Measurements from ENCODE around the gene WDFY2. TPM values are rescaled to one million over a fixed set of nuclear protein-coding genes. Genes with fewer than 3 reads are reported as not detected.

WDFY2 gene
- total and polyA plus RNA-seq, 10 of the 15 experiments (the other 5 are each of a cell fraction or from before 2014, with no cell fraction given): 2.1 to 13.0 (median 8.1) TPM

GRCh38 chr13:51644654-51645053 is 60.4 kb downstream of the WDFY2 start:
- no peak for FAIRE-seq
- DNase-seq (ENCODE audit: low read depth, low spot score): no peak
- TF ChIP-seq SIX5 (IDR thresholded peaks at IDR 0.05; ENCODE audit: low read depth, low read length, severe bottlenecking) (no peak), SMC3 (IDR thresholded peaks at IDR 0.05; ENCODE audit: borderline replicate concordance, low read length) (no peak), ZZZ3 (IDR thresholded peaks at IDR 0.05; ENCODE audit: control insufficient read depth, insufficient read length, low read depth) (no peak), PKNOX1 (IDR thresholded peaks at IDR 0.05) (0 out of 2 replicates have a peak, but pooled peaks have one; percentile 48)
- TF ChIP-seq, protein P1, sequence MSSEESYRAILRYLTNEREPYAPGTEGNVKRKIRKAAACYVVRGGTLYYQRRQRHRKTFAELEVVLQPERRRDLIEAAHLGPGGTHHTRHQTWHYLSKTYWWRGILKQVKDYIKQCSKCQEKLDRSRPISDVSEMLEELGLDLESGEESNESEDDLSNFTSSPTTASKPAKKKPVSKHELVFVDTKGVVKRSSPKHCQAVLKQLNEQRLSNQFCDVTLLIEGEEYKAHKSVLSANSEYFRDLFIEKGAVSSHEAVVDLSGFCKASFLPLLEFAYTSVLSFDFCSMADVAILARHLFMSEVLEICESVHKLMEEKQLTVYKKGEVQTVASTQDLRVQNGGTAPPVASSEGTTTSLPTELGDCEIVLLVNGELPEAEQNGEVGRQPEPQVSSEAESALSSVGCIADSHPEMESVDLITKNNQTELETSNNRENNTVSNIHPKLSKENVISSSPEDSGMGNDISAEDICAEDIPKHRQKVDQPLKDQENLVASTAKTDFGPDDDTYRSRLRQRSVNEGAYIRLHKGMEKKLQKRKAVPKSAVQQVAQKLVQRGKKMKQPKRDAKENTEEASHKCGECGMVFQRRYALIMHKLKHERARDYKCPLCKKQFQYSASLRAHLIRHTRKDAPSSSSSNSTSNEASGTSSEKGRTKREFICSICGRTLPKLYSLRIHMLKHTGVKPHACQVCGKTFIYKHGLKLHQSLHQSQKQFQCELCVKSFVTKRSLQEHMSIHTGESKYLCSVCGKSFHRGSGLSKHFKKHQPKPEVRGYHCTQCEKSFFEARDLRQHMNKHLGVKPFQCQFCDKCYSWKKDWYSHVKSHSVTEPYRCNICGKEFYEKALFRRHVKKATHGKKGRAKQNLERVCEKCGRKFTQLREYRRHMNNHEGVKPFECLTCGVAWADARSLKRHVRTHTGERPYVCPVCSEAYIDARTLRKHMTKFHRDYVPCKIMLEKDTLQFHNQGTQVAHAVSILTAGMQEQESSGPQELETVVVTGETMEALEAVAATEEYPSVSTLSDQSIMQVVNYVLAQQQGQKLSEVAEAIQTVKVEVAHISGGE (CRISPR knock-in tag; IDR thresholded peaks at IDR 0.05): no peak
- Histone ChIP-seq H3K4me2 (ENCODE audit: control insufficient read depth, insufficient read depth) (no peak overlapping the region), H3K4me3 (no peak overlapping the region), H3K4me1 (ENCODE audit: control insufficient read depth, insufficient read depth, low read length) (peaks cover 12% of the 10 kb centered on the region), H3K9me3 (replicated peaks; ENCODE audit: control insufficient read depth, insufficient read depth, low read length) (no peaks in the 10 kb centered on the region), H2AFZ (ENCODE audit: control insufficient read depth, low read depth, low read length) (no peak overlapping the region), H4K20me1 (ENCODE audit: control insufficient read depth, insufficient read depth) (no peaks in the 10 kb centered on the region), H3K27me3 (replicated peaks in 1 of 2; ENCODE audit: control insufficient read depth in 2 of 2, insufficient read depth in 2 of 2, low read length in 1 of 2) (no peaks in the 10 kb centered on the region), H3K79me2 (ENCODE audit: control insufficient read depth, insufficient read depth, low read length) (no peaks in the 10 kb centered on the region; the same call in none of the 2 replicates), H3K36me3 (ENCODE audit: control insufficient read depth in 2 of 2, insufficient read depth in 2 of 2, low read length in 1 of 2) (no peaks in the 10 kb centered on the region), H3K27ac (ENCODE audit: control insufficient read depth, insufficient read depth) (peak overlapping the region; percentile 4; the same call in 1 of the 2 replicates), H3K9ac (ENCODE audit: control insufficient read depth, insufficient read depth, low read length) (no peak overlapping the region)
- ChIA-PET RAD21 (ENCODE audit: unreplicated experiment) (interaction anchor here (0.6 to 2.2 kb wide), 8 partner anchors 12 to 191 kb away, joined by 3 to 9 read pairs (median 4); no protein-coding TSS in a partner anchor), SMC1A (ENCODE audit: uncharacterized antibody, unreplicated experiment) (interaction anchor here (0.7 to 2.7 kb wide), 19 partner anchors 10 to 191 kb away, joined by 3 to 14 read pairs (median 5); no protein-coding TSS in a partner anchor), POLR2A (interaction anchor here (0.6 to 1.3 kb wide), 3 partner anchors 22 to 32 kb away, joined by 3 to 4 read pairs (median 3); no protein-coding TSS in a partner anchor), CTCF (interaction anchor here (0.9 to 1.8 kb wide), 6 partner anchors 12 to 192 kb away, joined by 3 to 7 read pairs (median 4); partner anchors contain the start of gene INTS6)
- intact Hi-C loops (cut with micrococcal nuclease; ENCODE audit: unreplicated experiment): no loop called here
- in situ Hi-C loops (cut with MboI): no loop called here
- WGBS (ENCODE audit: insufficient coverage, insufficient replicate concordance, low lambda C conversion rate, missing lambda C conversion rate): 0% methylated on average over 1 of the region's 1 CpG
- ATAC-seq: peak; percentile 68
- BruUV-seq (replicated peaks): no TSS peak

Data from GM12878 (cell line).